Hypothalamus (tissue), 51 donors: ENCODE results near the gene NDST1.

Experiments used
- DNase-seq, 51 donors: peaks; one replicate each; lab custom pipeline; 2025; lab: John Stamatoyannopoulos, UW

NDST1 gene

DNA sequence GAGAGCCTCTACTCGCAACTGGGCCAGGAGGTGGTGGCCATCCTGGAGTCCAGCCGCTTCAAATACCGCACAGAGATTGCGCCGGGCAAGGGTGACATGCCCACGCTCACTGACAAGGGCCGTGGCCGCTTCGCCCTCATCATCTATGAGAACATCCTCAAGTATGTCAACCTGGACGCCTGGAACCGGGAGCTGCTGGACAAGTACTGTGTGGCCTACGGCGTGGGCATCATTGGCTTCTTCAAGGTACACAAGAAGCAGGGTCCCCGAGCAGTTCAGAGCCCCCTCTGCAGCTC is 13.5 kb downstream of the NDST1 start:
- DNase-seq = no peak

GRCh38 chr5:150521939-150522503 is 14.1 kb downstream of the NDST1 start:
- no peak for DNase-seq

- DNase-seq = peak in 16 of 51 donors; percentile 20 to 59 (median 40)
Observed at GRCh38 chr5:150522504-150523414, 14.8 kb downstream of the NDST1 start.

DNA sequence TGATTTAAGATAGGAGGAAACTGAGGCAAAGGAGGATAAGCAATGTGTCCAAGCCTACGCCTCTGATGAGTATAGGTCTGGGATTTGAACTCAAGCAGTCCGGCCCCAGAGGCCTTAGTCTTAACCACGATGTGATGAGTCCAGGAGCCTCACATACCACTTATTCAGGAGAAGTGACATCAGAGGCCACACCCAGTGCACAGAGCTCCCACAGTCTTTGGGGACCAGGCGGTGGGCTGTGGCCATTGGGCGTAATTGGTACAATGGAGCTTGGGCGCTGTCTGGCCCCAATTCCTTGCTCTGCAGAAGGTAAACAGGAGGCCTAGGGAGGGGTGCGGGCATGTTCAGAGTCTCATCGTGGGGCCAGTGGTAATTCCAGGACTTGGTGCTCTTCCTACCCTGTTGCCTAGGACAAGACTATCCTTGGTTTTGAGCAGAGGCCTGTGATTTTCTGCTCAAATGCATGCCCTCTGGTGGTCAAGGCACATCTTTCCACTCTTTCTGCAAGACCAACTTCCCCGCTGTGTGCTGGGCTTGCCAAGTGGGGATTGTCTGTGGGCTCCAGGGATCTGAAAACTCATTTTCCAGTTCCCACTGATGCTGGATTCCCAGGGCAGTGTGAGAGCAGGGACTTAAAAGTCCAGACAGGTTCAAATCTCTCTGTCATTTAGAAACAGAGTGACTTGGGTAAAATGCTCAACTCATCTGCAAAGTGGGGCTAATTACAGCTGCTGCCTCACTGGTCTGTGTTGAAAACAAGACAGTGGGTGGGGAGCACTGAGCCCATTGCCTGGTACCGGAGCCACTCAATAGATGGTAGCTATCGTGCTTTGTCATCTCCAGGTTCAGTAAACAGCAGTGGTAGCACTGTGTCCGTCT is 15.8 kb downstream of the NDST1 start:
- DNase-seq = peak in 30 of 51 donors; percentile 23 to 78 (median 54)

DNA sequence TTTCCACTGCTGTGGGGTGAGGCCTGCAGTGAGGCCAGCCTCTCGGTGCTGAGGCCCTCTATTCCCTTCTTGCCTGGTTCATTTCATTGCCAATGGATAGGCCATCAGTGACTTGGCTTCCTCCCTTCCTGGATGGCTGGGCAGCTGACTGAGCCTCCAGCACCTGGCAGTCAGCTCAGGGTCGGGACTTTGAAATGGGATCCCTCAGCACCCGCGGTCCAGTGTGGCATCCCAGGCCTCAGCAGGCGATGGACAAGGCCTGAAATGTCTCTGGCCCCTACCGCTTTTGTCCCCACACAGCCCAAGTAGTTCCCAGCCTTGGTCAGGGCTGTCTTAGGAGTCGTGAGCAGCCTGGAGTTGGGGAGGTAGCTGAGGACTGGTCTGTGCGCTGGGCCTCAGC is 17.2 kb downstream of the NDST1 start:
- DNase-seq = no peak

GRCh38 chr5:150525781-150526180 is 17.9 kb downstream of the NDST1 start:
- no peak for DNase-seq

DNA sequence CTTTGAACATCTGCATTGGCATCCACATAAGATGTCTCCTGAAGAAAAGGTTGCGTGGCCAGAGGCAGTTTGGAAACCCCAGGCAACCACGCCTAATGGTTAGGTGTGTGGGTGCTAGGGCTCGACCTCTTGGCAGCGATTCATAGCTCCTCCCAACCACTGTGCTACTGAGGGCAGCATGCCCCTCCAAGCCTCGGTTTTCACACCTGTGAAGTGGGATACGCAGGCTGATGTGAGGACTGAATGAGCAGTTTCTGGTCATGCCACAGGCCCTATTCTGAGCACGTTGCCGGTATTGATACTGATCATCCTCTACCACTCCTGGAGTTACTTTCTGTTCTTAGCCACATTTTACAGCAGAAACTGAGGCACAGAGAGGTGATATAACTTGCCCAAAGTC is 19.1 kb downstream of the NDST1 start:
- no peak for DNase-seq

- no peak for DNase-seq
Observed at GRCh38 chr5:150527808-150528207, 19.9 kb downstream of the NDST1 start.

DNA sequence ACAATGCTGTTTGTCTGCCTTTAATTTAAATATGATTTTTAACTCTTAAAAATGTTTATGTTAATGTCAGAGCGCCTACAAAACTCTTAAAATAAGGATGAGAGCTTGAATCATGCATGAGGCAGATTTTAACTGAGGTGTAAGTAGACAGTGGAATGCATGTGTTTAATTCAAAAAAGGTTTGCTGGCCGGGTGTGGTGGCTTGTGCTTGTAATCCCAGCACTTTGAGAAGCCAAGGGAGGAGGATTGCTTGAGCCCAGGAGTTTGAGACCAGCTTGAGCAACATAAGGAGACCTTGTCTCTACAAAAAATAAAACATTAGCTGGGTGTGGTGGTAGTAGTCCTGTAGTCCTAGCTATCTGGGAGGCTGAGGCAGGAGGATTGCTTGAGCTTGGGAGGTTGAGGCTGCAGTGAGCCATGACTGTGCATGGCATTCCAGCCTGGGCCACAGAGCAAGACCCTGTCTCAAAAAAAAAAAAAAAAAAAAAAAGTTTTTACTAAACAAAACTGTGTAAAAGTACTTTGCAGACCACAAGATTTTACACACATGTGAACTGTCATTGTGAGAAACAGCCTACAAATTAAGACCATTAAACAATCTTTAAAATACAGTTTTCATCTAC is 21.1 kb downstream of the NDST1 start:
- no peak for DNase-seq

DNA sequence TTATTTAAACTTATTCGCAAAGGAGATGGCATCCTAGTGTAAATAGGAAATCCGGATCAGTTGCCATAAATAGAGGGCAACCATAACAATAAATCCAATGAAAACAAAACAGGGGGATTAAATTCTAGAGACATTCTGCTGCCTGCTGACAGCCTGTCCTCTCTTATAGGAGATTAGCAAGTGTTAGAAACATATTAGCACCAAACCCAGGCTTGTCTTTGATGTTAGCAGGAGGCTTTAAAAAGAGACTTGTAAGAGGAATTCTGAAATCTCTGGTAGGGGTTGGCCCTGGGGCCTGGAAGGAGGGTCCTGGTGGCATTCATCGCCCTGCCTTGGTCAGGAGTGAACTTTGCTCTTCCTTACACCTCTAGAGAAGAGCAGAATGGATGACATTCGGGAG is 21.6 kb downstream of the NDST1 start:
- no peak for DNase-seq

DNA sequence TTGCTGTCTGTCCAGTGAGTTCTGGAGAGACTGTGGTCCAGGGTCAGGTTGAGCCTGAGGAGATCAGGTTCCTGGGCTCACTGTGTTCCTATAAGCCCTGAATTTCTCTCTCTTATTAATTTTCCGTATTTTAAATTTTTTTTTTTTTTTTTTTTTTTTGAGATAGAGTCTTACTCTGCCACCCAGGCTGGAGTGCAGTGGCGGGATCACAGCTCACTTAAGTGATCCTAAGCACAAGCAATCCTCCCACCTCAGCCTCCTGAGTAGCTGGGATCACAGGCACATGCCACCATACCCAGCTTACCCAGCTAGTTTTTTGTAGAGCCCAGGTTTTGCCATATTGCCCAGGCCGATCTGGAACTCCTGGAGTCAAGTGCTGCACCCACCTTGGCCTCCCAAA is 22.5 kb downstream of the NDST1 start:
- no peak for DNase-seq

DNA sequence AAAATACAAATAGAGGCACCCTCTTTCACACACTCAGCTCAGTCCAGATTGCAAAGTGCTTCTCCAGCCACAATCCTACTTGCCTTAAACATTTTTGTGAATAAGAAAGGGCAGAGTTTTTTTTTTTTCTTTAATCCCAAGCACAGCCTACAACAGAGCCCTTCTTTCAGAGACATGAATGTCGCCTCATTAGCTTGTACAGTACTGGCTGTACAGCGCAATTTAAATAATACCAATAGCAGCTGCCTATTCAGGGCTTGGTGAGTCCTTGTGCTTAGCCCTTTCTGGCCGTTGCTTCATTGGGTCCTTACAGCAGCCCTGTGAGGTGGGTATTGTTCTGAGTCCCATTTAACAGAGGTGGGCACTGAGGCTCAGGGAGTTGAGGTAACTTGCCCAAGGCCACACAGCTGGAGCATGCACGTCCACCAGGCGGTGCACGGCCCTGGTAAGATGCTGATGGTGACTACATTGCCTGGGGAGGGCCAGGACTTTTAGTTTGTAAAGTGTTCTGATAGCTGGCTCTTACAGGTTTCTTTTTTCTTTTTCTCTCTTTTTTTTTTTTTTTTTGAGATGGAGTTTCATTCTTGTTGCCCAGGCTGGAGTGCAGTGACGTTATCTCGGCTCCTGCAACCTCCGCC is 23.1 kb downstream of the NDST1 start:
- no peak for DNase-seq

DNA sequence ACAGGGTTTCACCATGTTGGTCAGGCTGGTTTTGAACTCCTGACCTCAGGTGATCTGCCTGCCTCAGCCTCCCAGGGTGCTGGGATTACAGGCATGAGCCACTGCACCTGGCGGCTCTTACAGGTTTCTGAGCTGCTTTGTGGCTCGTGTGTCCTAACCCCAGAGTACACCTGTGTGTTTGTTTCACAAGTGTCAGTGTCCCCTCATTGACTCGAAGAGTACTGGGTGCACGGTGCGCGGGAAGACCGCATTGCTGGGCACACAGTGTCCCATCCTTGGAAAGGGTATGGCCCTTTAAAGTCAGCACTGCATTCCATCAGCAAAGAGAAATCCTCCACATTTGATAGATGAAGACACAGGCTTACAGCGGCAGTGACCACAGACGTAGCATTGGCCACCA is 23.8 kb downstream of the NDST1 start:
- DNase-seq = no peak

GRCh38 chr5:150532151-150532550 is 24.2 kb downstream of the NDST1 start:
- DNase-seq = no peak

DNA sequence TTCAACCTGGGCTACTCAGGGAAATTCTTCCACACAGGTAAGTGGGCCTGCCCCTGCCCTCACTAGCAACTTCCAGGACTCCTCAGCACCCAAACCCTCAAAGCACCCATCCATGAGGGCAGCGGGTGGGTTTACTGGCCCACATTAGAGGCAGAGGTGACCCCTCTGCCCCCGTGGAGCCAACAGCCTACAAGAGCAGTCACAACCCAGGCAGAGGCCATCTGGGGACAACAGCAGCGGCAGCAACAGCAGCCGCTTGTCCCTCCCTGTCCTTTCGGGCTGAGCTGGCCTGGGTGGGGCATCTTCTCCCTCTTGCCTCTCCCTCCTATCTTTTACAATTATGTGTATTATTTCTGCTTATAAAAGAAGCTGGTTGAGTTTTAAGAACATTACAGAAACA is 25.1 kb downstream of the NDST1 start:
- no peak for DNase-seq

DNA sequence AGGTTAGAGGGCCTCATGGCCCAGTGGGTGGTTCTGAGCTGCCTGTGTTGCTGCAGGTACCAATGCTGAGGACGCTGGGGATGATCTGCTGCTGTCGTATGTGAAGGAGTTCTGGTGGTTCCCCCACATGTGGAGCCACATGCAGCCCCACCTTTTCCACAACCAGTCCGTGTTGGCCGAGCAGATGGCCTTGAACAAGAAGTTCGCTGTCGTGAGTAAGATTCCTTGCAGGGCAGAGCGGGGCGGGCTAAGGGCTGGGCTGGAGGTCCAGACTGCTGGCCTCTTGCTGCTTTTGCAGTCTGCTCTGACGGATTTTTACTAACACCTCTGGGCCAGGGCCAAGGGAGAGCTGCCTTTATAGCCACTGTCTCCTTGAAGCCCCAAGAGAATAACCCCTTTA is 26.9 kb downstream of the NDST1 start:
- DNase-seq = no peak

GRCh38 chr5:150535611-150536010 is 27.7 kb downstream of the NDST1 start:
- no peak for DNase-seq

DNA sequence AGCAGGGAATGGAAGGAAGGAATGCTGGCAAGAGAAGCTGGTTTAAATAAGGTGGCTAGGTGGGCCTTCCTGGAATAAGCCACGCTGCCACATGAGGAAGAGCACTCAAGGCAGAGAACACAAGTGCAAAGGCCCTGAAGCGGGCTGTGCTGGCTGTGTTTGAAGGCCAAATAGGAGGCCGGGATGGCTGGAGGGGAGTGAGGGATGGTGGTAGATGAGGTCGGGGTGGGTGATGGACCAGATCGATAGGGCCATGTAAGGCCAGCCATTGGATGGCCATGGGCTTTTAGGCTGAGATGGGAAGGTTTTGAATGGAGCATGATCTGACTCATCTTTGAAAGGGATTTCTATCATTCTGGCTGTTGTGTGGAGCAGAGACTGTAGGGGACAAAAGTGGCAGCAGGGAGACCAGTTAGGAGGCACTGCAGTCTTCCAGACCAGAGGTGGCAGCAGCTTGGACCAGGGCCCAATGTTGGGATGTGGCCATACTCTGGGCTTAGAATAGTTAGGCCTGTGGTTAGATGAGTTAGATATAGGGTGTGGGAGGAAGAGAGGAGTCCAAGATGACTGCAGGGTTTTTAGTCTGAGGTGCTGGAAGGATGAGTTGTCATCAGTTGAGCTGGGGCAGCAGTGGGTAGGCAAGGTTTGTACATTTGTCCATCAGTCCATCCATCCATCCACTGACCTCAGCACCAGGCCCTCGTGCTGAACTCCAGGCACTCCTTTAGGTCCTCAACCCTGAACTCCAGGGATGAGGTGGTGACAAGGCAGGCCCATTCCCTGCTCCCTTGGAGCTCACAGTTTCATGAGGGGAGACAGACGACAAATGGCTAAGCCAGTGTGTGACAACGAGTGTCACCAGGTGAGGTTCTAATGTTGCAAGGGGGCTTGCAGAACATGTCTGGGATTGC is 30.3 kb downstream of the NDST1 start:
- peak in 1 of 51 donors; percentile 11 for DNase-seq

DNA sequence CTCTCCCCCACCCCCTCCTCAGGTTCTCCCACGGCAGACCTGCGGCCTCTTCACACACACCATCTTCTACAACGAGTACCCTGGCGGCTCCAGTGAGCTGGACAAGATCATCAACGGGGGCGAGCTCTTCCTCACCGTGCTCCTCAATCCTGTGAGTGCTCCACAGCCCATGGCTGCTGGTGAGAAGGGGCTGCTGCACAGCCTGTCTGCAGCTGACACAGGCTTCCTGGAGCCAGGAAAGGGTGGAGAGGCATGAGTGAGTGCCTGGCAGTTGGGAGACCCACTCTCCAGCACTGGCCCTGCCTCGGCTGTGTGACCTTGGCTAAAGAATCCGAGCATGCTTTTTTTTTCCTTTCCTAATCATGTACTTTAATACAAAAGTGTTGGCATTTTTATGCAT is 31.3 kb downstream of the NDST1 start:
- no peak for DNase-seq

GRCh38 chr5:150540042-150540441 is 32.1 kb downstream of the NDST1 start:
- DNase-seq = no peak
